ENCODE measurements around the gene NUP88. TPM values are rescaled to one million over a fixed set of nuclear protein-coding genes. Genes with fewer than 3 reads are reported as not detected.
A peak's percentile ranks its signal among the peaks of the same experiment; 100 is the strongest.

NUP88 gene
- total RNA-seq, 1 donor from 2014 or later, result 37.3 TPM

DNA sequence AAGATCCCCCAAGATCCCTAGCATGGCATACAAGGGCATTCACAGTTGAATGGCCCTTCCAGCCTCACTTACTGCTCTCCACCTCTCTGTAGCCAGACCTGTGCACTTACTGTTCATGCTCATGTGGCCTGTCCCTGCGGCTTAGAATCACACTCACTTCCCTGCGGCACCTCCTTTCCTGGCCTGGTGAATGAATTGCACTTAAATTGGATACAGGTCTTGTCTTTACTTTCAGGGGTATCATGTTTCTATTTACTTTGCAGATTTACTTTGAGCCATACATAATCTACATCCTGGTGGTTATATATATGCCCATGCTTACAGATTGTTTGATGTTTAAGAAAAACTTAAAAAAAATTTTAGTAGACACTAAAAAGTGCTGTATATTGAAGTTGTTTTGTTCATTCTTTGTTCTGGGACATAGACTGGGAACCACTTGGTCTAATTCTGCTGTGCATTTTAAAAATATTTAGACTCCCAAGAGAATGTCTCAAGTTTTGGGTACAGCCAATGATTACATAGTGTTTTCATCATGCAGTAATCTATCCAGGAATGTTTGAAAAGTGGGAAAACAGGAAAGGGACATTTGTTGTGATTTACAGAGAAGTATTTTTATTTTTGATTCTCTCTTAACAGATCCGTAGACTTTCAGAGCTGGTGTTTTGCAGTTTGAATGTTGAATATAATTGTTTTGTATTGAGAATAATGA, 63.9 kb downstream of the NUP88 start:
- H3K4me3 ChIP-seq, result no peak overlapping the region
- intact Hi-C loops (cut with micrococcal nuclease), result no loop called here
- no peaks in the 10 kb centered on the region for H3K9me3 ChIP-seq (replicated peaks)
- H3K27me3 ChIP-seq (ENCODE audit: low read depth), result no peaks in the 10 kb centered on the region
- H3K4me1 ChIP-seq, result peaks cover 8% of the 10 kb centered on the region
- TF ChIP-seq, protein P1, sequence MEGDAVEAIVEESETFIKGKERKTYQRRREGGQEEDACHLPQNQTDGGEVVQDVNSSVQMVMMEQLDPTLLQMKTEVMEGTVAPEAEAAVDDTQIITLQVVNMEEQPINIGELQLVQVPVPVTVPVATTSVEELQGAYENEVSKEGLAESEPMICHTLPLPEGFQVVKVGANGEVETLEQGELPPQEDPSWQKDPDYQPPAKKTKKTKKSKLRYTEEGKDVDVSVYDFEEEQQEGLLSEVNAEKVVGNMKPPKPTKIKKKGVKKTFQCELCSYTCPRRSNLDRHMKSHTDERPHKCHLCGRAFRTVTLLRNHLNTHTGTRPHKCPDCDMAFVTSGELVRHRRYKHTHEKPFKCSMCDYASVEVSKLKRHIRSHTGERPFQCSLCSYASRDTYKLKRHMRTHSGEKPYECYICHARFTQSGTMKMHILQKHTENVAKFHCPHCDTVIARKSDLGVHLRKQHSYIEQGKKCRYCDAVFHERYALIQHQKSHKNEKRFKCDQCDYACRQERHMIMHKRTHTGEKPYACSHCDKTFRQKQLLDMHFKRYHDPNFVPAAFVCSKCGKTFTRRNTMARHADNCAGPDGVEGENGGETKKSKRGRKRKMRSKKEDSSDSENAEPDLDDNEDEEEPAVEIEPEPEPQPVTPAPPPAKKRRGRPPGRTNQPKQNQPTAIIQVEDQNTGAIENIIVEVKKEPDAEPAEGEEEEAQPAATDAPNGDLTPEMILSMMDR (IDR thresholded peaks at IDR 0.05; ENCODE audit: borderline replicate concordance), result no peak
- H3K27ac ChIP-seq (replicated peaks), result peak overlapping the region; percentile 68
- H3K36me3 ChIP-seq, result peaks cover 90% of the 10 kb centered on the region
- no peak for DNase-seq

DNA sequence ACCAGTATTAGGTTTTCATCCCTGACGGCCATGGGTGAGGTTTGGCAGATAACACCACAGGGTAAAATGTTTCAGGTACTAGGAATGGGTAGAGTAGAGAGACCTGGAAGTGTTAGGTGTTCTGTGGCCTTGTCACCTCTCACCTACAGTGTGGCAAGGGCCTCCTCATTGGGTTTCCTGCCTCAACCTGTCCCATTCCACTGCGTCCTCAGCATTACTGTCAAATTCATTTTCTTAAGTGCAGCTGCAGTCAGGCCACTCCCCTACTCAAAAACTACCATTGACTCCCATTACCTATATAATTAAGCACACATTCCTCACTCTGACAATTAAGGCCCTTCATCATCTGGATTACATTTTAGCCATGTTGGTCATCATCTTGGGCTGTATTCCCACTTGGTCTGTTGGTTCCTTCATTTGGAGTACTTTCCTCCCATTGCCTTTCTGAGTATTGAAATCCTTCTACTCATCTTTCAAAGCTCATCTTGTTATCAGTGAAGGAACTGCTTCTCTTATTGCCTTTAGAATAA, 64.5 kb downstream of the NUP88 start:
- Histone ChIP-seq H3K4me1 (peaks cover 8% of the 10 kb centered on the region), H3K9me3 (replicated peaks) (no peaks in the 10 kb centered on the region), H3K4me3 (no peak overlapping the region), H3K36me3 (peaks cover 90% of the 10 kb centered on the region), H3K27me3 (ENCODE audit: low read depth) (no peaks in the 10 kb centered on the region), H3K27ac (replicated peaks) (peak overlapping the region; percentile 68)
- intact Hi-C loops (cut with micrococcal nuclease), result no loop called here
- no peak for DNase-seq
- TF ChIP-seq, protein P1 (IDR thresholded peaks at IDR 0.05; ENCODE audit: borderline replicate concordance), result no peak

GRCh38 chr17:5354310-5354709, 65.2 kb downstream of the NUP88 start:
- no peaks in the 10 kb centered on the region for H3K9me3 ChIP-seq (replicated peaks)
- H3K36me3 ChIP-seq, result peaks cover 90% of the 10 kb centered on the region
- TF ChIP-seq, protein P1 (IDR thresholded peaks at IDR 0.05; ENCODE audit: borderline replicate concordance), result no peak
- peaks cover 8% of the 10 kb centered on the region for H3K4me1 ChIP-seq
- H3K27ac ChIP-seq (replicated peaks), result peak overlapping the region; percentile 68
- H3K4me3 ChIP-seq, result no peak overlapping the region
- H3K27me3 ChIP-seq (ENCODE audit: low read depth), result no peaks in the 10 kb centered on the region
- intact Hi-C loops (cut with micrococcal nuclease), result no loop called here
- no peak for DNase-seq

DNA sequence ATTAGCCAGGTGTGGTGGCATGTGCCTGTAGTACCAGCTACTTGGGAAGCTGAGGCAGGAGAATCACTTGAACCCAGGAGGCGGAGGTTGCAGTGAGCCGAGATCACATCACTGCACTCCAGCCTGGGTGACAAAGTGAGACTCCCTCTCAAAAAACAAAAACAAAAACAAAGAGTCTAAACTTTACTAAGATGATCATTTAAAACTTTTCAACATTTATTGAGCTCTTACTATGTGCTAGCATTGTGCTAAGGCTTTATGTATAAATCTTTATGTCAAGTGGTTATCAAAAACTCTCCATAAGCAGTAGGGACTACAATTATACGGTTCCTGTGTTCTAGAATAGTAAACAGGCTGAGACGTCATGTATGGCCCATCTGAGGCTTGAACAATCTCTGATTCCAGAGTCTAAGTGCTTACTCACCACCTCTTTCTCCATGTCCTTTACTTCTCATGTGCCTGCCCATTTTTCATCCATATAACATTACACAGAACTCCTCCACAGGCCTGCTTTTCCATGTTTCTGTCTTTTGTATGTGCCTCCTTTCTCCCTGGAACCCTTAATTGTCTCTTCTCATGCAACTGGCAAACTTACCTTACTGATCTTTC, 66.7 kb downstream of the NUP88 start:
- DNase-seq, result no peak
- H3K27me3 ChIP-seq (ENCODE audit: low read depth), result no peaks in the 10 kb centered on the region
- H3K4me1 ChIP-seq, result peaks cover 8% of the 10 kb centered on the region
- H3K9me3 ChIP-seq (replicated peaks), result no peaks in the 10 kb centered on the region
- TF ChIP-seq, protein P1 (IDR thresholded peaks at IDR 0.05; ENCODE audit: borderline replicate concordance), result no peak
- no peak overlapping the region for H3K4me3 ChIP-seq
- peaks cover 92% of the 10 kb centered on the region for H3K36me3 ChIP-seq
- intact Hi-C loops (cut with micrococcal nuclease), result no loop called here
- no peak overlapping the region for H3K27ac ChIP-seq (replicated peaks)

DNA sequence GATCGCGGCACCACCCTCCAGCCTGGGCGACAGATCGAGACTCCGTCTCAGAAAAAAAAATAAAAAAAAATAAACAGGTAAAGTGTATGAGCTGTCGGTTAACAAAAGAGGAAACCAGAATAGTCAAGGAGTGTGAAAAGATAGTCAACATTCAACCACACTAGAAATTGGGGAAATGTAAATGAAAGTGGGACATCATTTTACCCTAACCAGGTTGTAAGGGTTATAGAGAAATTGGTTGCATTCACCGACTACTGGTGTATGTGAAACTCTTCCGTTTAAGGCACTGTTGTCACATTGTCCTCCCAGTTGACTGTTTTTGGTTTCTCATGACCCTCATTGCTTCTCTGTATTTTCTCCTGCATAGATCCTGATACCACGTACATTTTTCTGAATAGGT, 74.5 kb downstream of the NUP88 start:
- no peak for DNase-seq
- Histone ChIP-seq H3K9me3 (replicated peaks) (no peaks in the 10 kb centered on the region), H3K27ac (replicated peaks) (no peak overlapping the region), H3K4me3 (no peak overlapping the region), H3K36me3 (peaks cover 56% of the 10 kb centered on the region), H3K4me1 (no peaks in the 10 kb centered on the region), H3K27me3 (ENCODE audit: low read depth) (no peaks in the 10 kb centered on the region)
- TF ChIP-seq, protein P1 (IDR thresholded peaks at IDR 0.05; ENCODE audit: borderline replicate concordance), result no peak
- intact Hi-C loops (cut with micrococcal nuclease), result no loop called here

Other genes starting within 250 kb of the NUP88 start
- 7.7 TPM for gene ZNF594, start 227.8 kb downstream of the NUP88 start, total RNA-seq
- 0.74 TPM for gene SCIMP, start 184.8 kb downstream of the NUP88 start, total RNA-seq
- gene RABEP1, start 137.4 kb downstream of the NUP88 start, total RNA-seq, result 60.6 TPM
- 28.4 TPM for gene RPAIN, start 520 bp upstream of the NUP88 start, total RNA-seq
- gene C1QBP, start 19.5 kb upstream of the NUP88 start, total RNA-seq, result 124 TPM
- 4.5 TPM for gene DHX33, start 49.3 kb upstream of the NUP88 start, total RNA-seq
- gene DERL2, start 66.5 kb upstream of the NUP88 start, total RNA-seq, result 32.5 TPM
- 10.1 TPM for gene MIS12, start 66.9 kb upstream of the NUP88 start, total RNA-seq
- 8.3 TPM for gene NLRP1, start 164.8 kb upstream of the NUP88 start, total RNA-seq

Data from left ventricle myocardium inferior (tissue), 1 donor.